HCT116 (cell line): ENCODE measurements around the gene YBX1. TPM values are rescaled to one million over a fixed set of nuclear protein-coding genes. Genes with fewer than 3 reads are reported as not detected.

Experiments
- ATAC-seq: fragments of 200-7000 bp; cut with Tn5 transposase; 2 replicates; pipeline ENCODE4 v1.9.1; 2020; ENCODE audit warnings: mild to moderate bottlenecking, moderate library complexity
- BruUV-seq: library from RNA; stranded (reverse); fragments of 400-500 nt; replicated peaks from 2 replicates; lab custom pipeline; 2021; lab: Mats Ljungman, UMichigan
- CTCF ChIA-PET: fragments of 300-600 bp; sonication (Branson Sonifier 250); formaldehyde crosslinking; loops from one replicate; lab custom pipeline; 2021; ENCODE audit warnings: antibody characterized with exemption; lab: Charles Lee
- POLR2A ChIA-PET: fragments of 300-600, 350-600 bp; sonication (Branson Sonifier 250); formaldehyde crosslinking; loops from one replicate; lab custom pipeline; 2021; ENCODE audit warnings: antibody characterized with exemption; lab: Charles Lee
- RAD21 ChIA-PET, 2 experiments: fragments of 300-600 bp; sonication (Branson Sonifier 250); formaldehyde crosslinking; loops; one replicate each; lab custom pipeline; 2023; ENCODE audit warnings: low total read pairs in 2 of 2; ENCODE audit not compliant: uncharacterized antibody in 2 of 2, unreplicated experiment in 2 of 2, low non-redundant PET in 1 of 2; lab: Charles Lee
- DNase-seq: peaks from one replicate; pipeline ENCODE4 v3.0.0-alpha.2; 2010; ENCODE audit warnings: low read depth, low spot score
- H2AFZ ChIP-seq: fragments of 200-600 bp; shearing (Covaris generic), sonication (generic); 2 replicates; pipeline ENCODE4 v1.6.1; 2017; ENCODE audit warnings: low read depth, mixed run types, mixed read lengths, antibody characterized with exemption, low read length; ENCODE audit not compliant: poor library complexity, severe bottlenecking
- H3K27ac ChIP-seq: 2 replicates; pipeline ENCODE4 v1.5.1; 2012; ENCODE audit warnings: low read depth, low read length
- H3K27me3 ChIP-seq: fragments of 200-600 bp; sonication (generic); 2 replicates; pipeline ENCODE4 v1.6.1; 2016; ENCODE audit warnings: mixed run types, low read length, mixed read lengths; ENCODE audit not compliant: insufficient read depth
- H3K36me3 ChIP-seq, 2 experiments: fragments of 200-500 bp in 1 of 2; fragments of 200-600 bp in 1 of 2; sonication (Bioruptor generic) in 1 of 2; sonication (generic) in 1 of 2; 2 replicates each; pipeline versions ENCODE4 v1.5.1 to v1.6.1; 2014 to 2016; ENCODE audit warnings: low read length in 2 of 2, inconsistent platforms in 1 of 2, mixed read lengths in 1 of 2, mixed run types in 1 of 2; ENCODE audit not compliant: insufficient read depth in 2 of 2, control insufficient read depth in 1 of 2
- H3K4me1 ChIP-seq, 2 experiments: fragments of 200-600 bp in 1 of 2; sonication (generic) in 1 of 2; 2 replicates each; pipeline versions ENCODE4 v1.5.1 to v1.6.1; 2012 to 2017; ENCODE audit warnings: low read length in 2 of 2, inconsistent platforms in 1 of 2, mild to moderate bottlenecking in 1 of 2, mixed read lengths in 1 of 2, mixed run types in 1 of 2, moderate library complexity in 1 of 2; ENCODE audit not compliant: insufficient read depth in 2 of 2, control insufficient read depth in 1 of 2
- H3K4me2 ChIP-seq: fragments of 200-600 bp; sonication (generic); 2 replicates; pipeline ENCODE4 v1.6.1; 2017; ENCODE audit warnings: mixed run types, low read length, mixed read lengths
- H3K4me3 ChIP-seq, 2 experiments: fragments of 200-600 bp in 1 of 2; sonication (generic) in 1 of 2; replicated peaks in 1 of 2; 2 replicates each; pipeline ENCODE4 v1.5.1; 2011 to 2016; ENCODE audit warnings: low read length in 2 of 2, control low read depth in 1 of 2, low read depth in 1 of 2, mild to moderate bottlenecking in 1 of 2, mixed read lengths in 1 of 2, mixed run types in 1 of 2
- H3K79me2 ChIP-seq: fragments of 200-600 bp; sonication (generic); 2 replicates; pipeline ENCODE4 v1.6.1; 2017; ENCODE audit warnings: mild to moderate bottlenecking, mixed run types, low read length, moderate library complexity, mixed read lengths; ENCODE audit not compliant: insufficient read depth
- H3K9ac ChIP-seq: fragments of 200-600 bp; sonication (generic); 2 replicates; pipeline ENCODE4 v1.6.1; 2016; ENCODE audit warnings: low read length, mixed read lengths
- H3K9me2 ChIP-seq: fragments of 200-600 bp; sonication (generic), shearing (Covaris generic); 2 replicates; pipeline ENCODE4 v1.6.1; 2017; ENCODE audit warnings: mixed run types, mild to moderate bottlenecking, moderate library complexity; ENCODE audit not compliant: insufficient read depth
- H3K9me3 ChIP-seq, 2 experiments: fragments of 200-500 bp in 1 of 2; fragments of 200-600 bp in 1 of 2; sonication (Bioruptor generic) in 1 of 2; sonication (generic) in 1 of 2; 2 replicates each; pipeline ENCODE4 v1.6.1; 2014 to 2017; ENCODE audit warnings: low read length in 2 of 2, mixed read lengths in 2 of 2, inconsistent platforms in 1 of 2, low read depth in 1 of 2, mild to moderate bottlenecking in 1 of 2, mixed run types in 1 of 2, moderate library complexity in 1 of 2; ENCODE audit not compliant: control insufficient read depth in 1 of 2, insufficient read depth in 1 of 2
- H4K20me1 ChIP-seq: fragments of 200-600 bp; sonication (generic), shearing (Covaris generic); 2 replicates; pipeline ENCODE4 v1.6.1; 2017; ENCODE audit warnings: mixed run types, mild to moderate bottlenecking, moderate library complexity; ENCODE audit not compliant: insufficient read depth
- ELF1 ChIP-seq: IDR thresholded peaks from 2 replicates; pipeline ENCODE4 v1.6.1; 2012; ENCODE audit warnings: low read depth, borderline replicate concordance
- EZH2 ChIP-seq: fragments of 200-600 bp; sonication (generic); IDR thresholded peaks from 2 replicates; pipeline ENCODE4 v1.6.1; 2017; ENCODE audit warnings: antibody characterized with exemption, mixed run types
- FOSL1 ChIP-seq: IDR thresholded peaks from 2 replicates; pipeline ENCODE4 v1.6.1; 2012; ENCODE audit warnings: low read depth
- JUND ChIP-seq: IDR thresholded peaks from 2 replicates; pipeline ENCODE4 v1.6.1; 2012
- MAX ChIP-seq: IDR thresholded peaks from 2 replicates; pipeline ENCODE4 v1.6.1; 2012
- POLR2A ChIP-seq: IDR thresholded peaks from 2 replicates; pipeline ENCODE4 v1.7.0; 2011; ENCODE audit warnings: borderline replicate concordance; ENCODE audit not compliant: insufficient read depth, insufficient read length; ENCODE audit errors: extremely low read depth
- POLR2AphosphoS5 ChIP-seq: IDR thresholded peaks from 2 replicates; pipeline ENCODE4 v1.6.1; 2011; ENCODE audit warnings: mild to moderate bottlenecking, low read depth, low read length, moderate library complexity
- RAD21 ChIP-seq: IDR thresholded peaks from 2 replicates; pipeline ENCODE4 v1.6.1; 2012; ENCODE audit warnings: low read depth, mild to moderate bottlenecking
- SP1 ChIP-seq: IDR thresholded peaks from 2 replicates; pipeline ENCODE4 v1.6.1; 2012; ENCODE audit warnings: low read depth
- SRF ChIP-seq: IDR thresholded peaks from 2 replicates; pipeline ENCODE4 v1.6.1; 2012; ENCODE audit warnings: low read depth
- TCF7L2 ChIP-seq: IDR thresholded peaks from 2 replicates; pipeline ENCODE4 v1.7.0; 2011; ENCODE audit warnings: borderline replicate concordance, inconsistent platforms; ENCODE audit not compliant: insufficient read depth, insufficient read length; ENCODE audit errors: extremely low read depth
- YY1 ChIP-seq: IDR thresholded peaks from 2 replicates; pipeline ENCODE4 v1.6.1; 2011; ENCODE audit warnings: low read length, low read depth, moderate library complexity, mild to moderate bottlenecking; ENCODE audit not compliant: insufficient replicate concordance; ENCODE audit errors: extremely low read depth
- ZBTB33 ChIP-seq: IDR thresholded peaks from 2 replicates; pipeline ENCODE4 v1.6.1; 2011; ENCODE audit warnings: mild to moderate bottlenecking, low read length, moderate library complexity; ENCODE audit not compliant: insufficient replicate concordance; ENCODE audit errors: extremely low read depth
- ZFX ChIP-seq: fragments of 450-650 bp; IDR thresholded peaks from 2 replicates; pipeline ENCODE4 v1.6.1; 2017
- ZNF274 ChIP-seq: fragments of 200-500 bp; sonication (Bioruptor generic); IDR thresholded peaks from 2 replicates; pipeline ENCODE4 v1.6.1; 2014; ENCODE audit warnings: mild to moderate bottlenecking, low read depth, low read length, inconsistent platforms
- intact Hi-C: fragments of 100-400 bp; cut with micrococcal nuclease; formaldehyde crosslinking; loops from 2 replicates; pipeline ENCODE4 v1.10.0; 2022
- total RNA-seq: library from RNA; stranded (reverse); gene quantifications from one replicate; pipeline ENCODE4 v1.2.1, GENCODE V29; 2021; ENCODE audit not compliant: unreplicated experiment

Gene YBX1
- total RNA-seq, 1 experiment from 2014 or later = 1,009 TPM

- H3K4me2 ChIP-seq = no peak overlapping the region
- ChIA-PET POLR2A (no interaction called here), CTCF (no interaction called here)
Measured at GRCh38 chr1:42675467-42675866, 6.8 kb upstream of the YBX1 start.

GRCh38 chr1:42676534-42677087, 5.6 kb upstream of the YBX1 start:
- no peak overlapping the region for H3K4me3 ChIP-seq
- POLR2A ChIA-PET = no interaction called here
- H3K36me3 ChIP-seq = peaks cover 15 to 35% of the 10 kb centered on the region in 2 experiments; a peak in 3 of 4 replicates
- H3K27me3 ChIP-seq = no peaks in the 10 kb centered on the region
- BruUV-seq = no TSS peak
- H3K4me1 ChIP-seq = peaks cover 3 to 12% of the 10 kb centered on the region in 2 experiments; a peak in 3 of 4 replicates
- no peak for ATAC-seq
- H3K9ac ChIP-seq = no peak overlapping the region
- intact Hi-C loops = no loop called here
- H3K9me2 ChIP-seq = no peaks in the 10 kb centered on the region
- no peaks in the 10 kb centered on the region for H4K20me1 ChIP-seq
- no peak overlapping the region for H2AFZ ChIP-seq
- DNase-seq = no peak
- H3K27ac ChIP-seq = no peak overlapping the region
- no peak overlapping the region for H3K4me2 ChIP-seq
- H3K79me2 ChIP-seq = peaks cover 15% of the 10 kb centered on the region
- no peaks in the 10 kb centered on the region for H3K9me3 ChIP-seq
- RAD21 ChIA-PET = no interaction called here
- CTCF ChIA-PET = no interaction called here
- no peak for TF ChIP-seq ZBTB33
- no peak for TF ChIP-seq TCF7L2
- no peak for TF ChIP-seq ELF1
- TF ChIP-seq ZNF274 = no peak
- TF ChIP-seq SRF = no peak
- TF ChIP-seq POLR2A = no peak
- no peak for TF ChIP-seq POLR2AphosphoS5
- TF ChIP-seq YY1 = no peak
- no peak for TF ChIP-seq MAX

More at GRCh38 chr1:42675467-42675866, 6.8 kb upstream of the YBX1 start:
- Histone ChIP-seq H3K79me2 (0 out of 2 replicates have a peak, but pooled peaks cover 3% of the 10 kb centered on the region), H3K36me3 (peaks cover 18 to 38% of the 10 kb centered on the region in 2 experiments), H2AFZ (no peak overlapping the region), H3K4me1 (0 out of 4 replicates have a peak, but pooled peaks cover 0 to 2% of the 10 kb centered on the region in 2 experiments), H4K20me1 (no peaks in the 10 kb centered on the region), H3K9me2 (no peaks in the 10 kb centered on the region), H3K4me3 (no peak overlapping the region), H3K27me3 (no peaks in the 10 kb centered on the region), H3K27ac (no peak overlapping the region), H3K9me3 (no peaks in the 10 kb centered on the region), H3K9ac (no peak overlapping the region)
- intact Hi-C loops = no loop called here
- RAD21 ChIA-PET = no interaction called here
- no peak for ATAC-seq
- no peak for TF ChIP-seq YY1
- TF ChIP-seq EZH2 = no peak
- no peak for TF ChIP-seq ZNF274
- no peak for TF ChIP-seq RAD21
- TF ChIP-seq FOSL1 = no peak
- TF ChIP-seq ZFX = no peak
- TF ChIP-seq SP1 = no peak
- no peak for TF ChIP-seq SRF
- TF ChIP-seq MAX = no peak
- TF ChIP-seq JUND = no peak
- DNase-seq = no peak
- no TSS peak for BruUV-seq
